ENCODE results near the gene SMC1B.

DNA sequence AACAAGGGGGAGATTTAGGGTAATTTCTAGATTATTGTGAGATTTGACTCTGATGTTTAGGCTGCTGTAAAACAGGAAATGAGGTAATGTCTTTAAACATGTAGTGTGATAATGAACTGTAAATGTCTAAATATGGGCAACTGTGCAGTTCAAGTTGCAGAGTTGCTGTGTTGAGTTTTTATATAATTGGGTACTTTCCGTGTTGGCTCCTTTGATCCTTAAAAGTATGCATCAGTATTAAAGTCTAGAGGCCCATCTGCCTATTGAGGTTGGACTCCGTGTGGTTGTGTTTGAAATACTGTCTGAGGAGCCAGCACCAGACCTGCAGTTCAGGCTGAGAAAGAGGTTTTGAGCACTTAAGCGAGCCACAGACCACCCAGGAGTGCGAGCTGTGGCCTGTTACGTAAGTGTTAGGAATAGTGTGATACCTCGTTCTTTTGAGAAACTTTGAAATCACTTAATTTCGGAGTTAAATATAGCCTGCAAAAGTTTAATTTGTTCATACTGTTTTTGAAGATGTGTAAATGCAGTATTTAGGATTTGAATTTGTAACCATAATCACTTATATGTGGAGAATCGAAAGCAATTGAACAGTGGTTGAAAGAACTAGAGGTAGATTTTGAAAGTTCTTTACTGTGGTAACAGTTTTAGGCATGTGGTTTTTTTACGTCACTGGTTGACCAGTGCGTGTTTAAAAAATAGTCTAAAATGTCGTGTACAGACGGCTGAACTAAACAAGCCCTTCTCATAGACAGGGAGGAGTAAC lies 94.7 kb downstream of the SMC1B start:
- TF ChIP-seq, protein P1, sequence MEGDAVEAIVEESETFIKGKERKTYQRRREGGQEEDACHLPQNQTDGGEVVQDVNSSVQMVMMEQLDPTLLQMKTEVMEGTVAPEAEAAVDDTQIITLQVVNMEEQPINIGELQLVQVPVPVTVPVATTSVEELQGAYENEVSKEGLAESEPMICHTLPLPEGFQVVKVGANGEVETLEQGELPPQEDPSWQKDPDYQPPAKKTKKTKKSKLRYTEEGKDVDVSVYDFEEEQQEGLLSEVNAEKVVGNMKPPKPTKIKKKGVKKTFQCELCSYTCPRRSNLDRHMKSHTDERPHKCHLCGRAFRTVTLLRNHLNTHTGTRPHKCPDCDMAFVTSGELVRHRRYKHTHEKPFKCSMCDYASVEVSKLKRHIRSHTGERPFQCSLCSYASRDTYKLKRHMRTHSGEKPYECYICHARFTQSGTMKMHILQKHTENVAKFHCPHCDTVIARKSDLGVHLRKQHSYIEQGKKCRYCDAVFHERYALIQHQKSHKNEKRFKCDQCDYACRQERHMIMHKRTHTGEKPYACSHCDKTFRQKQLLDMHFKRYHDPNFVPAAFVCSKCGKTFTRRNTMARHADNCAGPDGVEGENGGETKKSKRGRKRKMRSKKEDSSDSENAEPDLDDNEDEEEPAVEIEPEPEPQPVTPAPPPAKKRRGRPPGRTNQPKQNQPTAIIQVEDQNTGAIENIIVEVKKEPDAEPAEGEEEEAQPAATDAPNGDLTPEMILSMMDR (IDR thresholded peaks at IDR 0.05; ENCODE audit: poor library complexity): no peak
- no peak for TF ChIP-seq EZH2phosphoT487 (IDR thresholded peaks at IDR 0.05; ENCODE audit: low read depth, severe bottlenecking, unreplicated experiment)

Measured in hepatocyte (in vitro differentiated cells).